A204.1 (cell line): ENCODE measurements around the gene SOX15.

Experiments used
- FAIRE-seq: peaks from 2 replicates; lab custom pipeline; 2012; peaks lifted over from hg19 to GRCh38; lab: Jason Lieb, UNC

The SOX15 gene

GRCh38 chr17:7557775-7558543 lies 31.9 kb downstream of the SOX15 start:
- no peak for FAIRE-seq

GRCh38 chr17:7557147-7557764 lies 32.6 kb downstream of the SOX15 start:
- FAIRE-seq: no peak

- FAIRE-seq: no peak
These were observed 33.3 kb downstream of the SOX15 start for GRCh38 chr17:7556627-7557026.

GRCh38 chr17:7555320-7555948 lies 34.5 kb downstream of the SOX15 start:
- no peak for FAIRE-seq

GRCh38 chr17:7553356-7553755 lies 36.5 kb downstream of the SOX15 start:
- FAIRE-seq: no peak

GRCh38 chr17:7552621-7553051 lies 37.3 kb downstream of the SOX15 start:
- no peak for FAIRE-seq

GRCh38 chr17:7551396-7551795 lies 38.5 kb downstream of the SOX15 start:
- FAIRE-seq: no peak

GRCh38 chr17:7550344-7550743 lies 39.5 kb downstream of the SOX15 start:
- FAIRE-seq: no peak

GRCh38 chr17:7549401-7550055 lies 40.4 kb downstream of the SOX15 start:
- no peak for FAIRE-seq

GRCh38 chr17:7548585-7549400 lies 41.1 kb downstream of the SOX15 start, which contains the start of gene TNFSF12:
TSS of gene TNFSF12 (plus strand) at chr17:7549058. CDS start at chr17:7549154, 96 bp downstream.
- FAIRE-seq: no peak

- no peak for FAIRE-seq
These were observed 45.0 kb downstream of the SOX15 start for GRCh38 chr17:7544911-7545310.

GRCh38 chr17:7541074-7541621 lies 48.7 kb downstream of the SOX15 start:
- no peak for FAIRE-seq

GRCh38 chr17:7538891-7539545 lies 50.9 kb downstream of the SOX15 start:
- no peak for FAIRE-seq
